ENCODE data around the gene CXCL16.

CXCL16 gene

GRCh38 chr17:4739122-4740024 lies at the start of gene CXCL16, which contains the start of gene ZMYND15:
Gene CXCL16, minus strand, starts transcription at chr17:4739928. Its CDS starts 589 bp downstream, at chr17:4739339.
Gene ZMYND15, plus strand, starts transcription at chr17:4739833. Its CDS starts 716 bp downstream, at chr17:4740549.
- peak; percentile 64 for DNase-seq

GRCh38 chr17:4788807-4789700 lies 49.3 kb upstream of the CXCL16 start, which contains the start of gene GLTPD2:
Gene GLTPD2, plus strand, starts transcription at chr17:4788964. Its CDS starts 48 bp downstream, at chr17:4789012.
- DNase-seq: peak; percentile 30

DNA sequence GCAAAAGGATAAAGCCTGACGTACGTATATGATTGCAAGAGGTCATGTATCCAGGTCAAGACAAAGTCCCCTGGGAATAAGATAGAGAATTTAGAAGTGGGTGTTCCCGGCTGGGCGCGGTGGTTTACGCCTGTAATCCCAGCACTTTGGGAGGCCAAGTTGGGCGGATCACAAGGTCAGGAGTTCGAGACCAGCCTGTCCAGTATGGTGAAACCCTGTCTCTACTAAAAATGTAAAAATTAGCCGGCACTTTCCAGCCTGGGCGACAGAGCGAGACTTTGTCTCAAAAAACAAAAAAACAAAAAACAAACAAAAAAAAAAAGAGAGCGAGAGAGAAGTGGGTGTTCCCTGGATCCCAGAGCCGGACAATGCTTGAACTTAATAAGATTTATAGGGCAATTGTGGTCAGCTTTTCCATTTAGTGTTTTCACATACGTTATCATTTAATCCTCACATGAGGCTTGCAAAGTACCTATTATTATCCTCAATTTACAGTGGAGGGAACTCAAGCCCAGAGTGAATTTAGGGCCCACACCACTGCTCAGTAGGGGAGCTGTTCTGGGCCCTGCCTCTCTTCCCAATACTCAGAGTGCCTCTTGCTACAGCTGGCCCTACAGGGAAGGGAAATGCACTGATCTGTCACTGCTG lies 48.6 kb upstream of the CXCL16 start:
- no peak for DNase-seq

- no peak for DNase-seq
Observed at GRCh38 chr17:4786516-4786915, 46.8 kb upstream of the CXCL16 start.

DNA sequence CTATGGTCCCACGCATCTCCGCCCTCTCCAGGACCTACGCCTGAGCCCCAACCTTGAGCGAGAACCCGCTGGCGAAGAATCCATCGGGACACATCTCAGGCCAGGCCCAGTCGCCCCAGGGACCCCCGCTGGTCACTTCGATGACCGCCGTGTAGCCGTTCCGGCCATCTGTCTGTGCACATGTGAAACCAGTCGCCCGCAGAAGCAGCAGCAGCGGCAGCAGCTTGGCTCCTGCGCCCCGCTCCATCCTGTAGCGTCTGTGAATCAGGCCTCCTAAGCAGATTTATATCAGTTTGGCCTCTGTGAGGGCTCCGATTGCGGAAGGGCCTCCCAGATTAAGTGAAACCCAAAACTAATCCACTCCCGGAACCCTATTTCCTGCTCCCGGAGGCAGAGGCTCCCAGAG lies 46.4 kb upstream of the CXCL16 start, which contains the start of gene VMO1:
Gene VMO1, minus strand, starts transcription at position 259 of the 406 bp plus-strand sequence. Its CDS starts 12 bp downstream, at position 247.
- DNase-seq: no peak

GRCh38 chr17:4785311-4786105 lies 45.8 kb upstream of the CXCL16 start:
- no peak for DNase-seq

DNA sequence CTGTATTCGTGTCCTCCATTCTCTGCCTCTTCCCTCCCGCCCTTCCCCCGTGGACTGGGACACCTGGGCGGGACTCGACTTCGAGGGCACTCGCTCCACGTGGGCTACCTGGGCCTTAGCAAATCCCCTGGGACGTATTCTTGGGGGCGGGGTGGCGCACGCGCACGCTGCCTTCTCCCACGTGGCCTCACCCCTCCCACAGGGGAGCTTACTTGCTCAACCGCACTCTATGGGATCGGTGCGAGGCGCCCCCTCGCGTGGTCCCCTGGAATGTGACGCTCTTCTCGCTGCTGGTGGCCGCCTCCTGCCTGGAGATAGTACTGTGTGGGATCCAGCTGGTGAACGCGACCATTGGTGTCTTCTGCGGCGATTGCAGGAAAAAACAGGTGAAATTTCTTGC lies 42.9 kb upstream of the CXCL16 start:
- DNase-seq: no peak

- no peak for DNase-seq
Observed at GRCh38 chr17:4780325-4780955, 40.7 kb upstream of the CXCL16 start.

DNA sequence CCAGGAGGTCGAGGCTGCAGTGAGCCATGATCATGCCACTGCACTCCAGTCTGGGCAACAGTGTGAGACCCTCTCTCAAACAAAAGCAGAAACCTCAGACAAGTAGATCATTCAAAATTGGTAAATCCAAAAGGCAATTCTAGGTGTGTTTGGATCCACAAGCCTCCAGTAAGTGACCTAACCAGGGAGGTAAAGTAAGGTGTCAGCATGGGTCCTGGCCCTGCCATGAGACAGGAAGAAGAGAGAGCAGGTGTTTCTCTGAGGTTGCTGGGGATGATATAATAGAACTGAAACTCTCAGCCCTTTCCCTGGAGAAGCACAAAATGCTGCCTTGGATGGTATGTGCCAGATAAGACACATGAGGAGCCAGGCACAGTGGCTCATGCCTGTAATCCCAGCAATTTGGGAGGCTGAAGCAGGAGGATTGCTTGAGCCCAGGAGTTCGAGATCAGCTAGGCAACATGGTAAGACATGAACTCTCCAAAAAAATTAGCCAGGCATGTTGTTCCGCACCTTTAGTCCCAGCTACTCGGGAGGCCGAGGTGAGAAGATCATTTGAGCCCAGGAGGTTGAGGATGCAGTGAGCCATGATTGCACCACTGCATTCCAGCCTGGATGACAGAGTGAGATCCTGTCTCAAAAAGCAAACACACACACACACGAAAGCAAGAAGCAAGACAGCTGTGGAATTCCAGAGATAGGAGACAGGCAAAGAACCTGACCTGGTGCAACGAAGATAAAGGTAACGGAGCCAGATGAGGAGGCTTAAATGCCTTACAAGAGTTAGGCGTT lies 38.4 kb upstream of the CXCL16 start:
- no peak for DNase-seq

GRCh38 chr17:4772235-4772613 lies 32.5 kb upstream of the CXCL16 start:
- no peak for DNase-seq

- no peak for DNase-seq
Observed at GRCh38 chr17:4771519-4772234, 31.9 kb upstream of the CXCL16 start, which contains the start of gene TM4SF5. Gene TM4SF5, plus strand, starts transcription at chr17:4771886. Its CDS starts 37 bp downstream, at chr17:4771923.

- DNase-seq: no peak
Observed at GRCh38 chr17:4769628-4770027, 29.9 kb upstream of the CXCL16 start.

GRCh38 chr17:4768298-4768697 lies 28.6 kb upstream of the CXCL16 start:
- no peak for DNase-seq

DNA sequence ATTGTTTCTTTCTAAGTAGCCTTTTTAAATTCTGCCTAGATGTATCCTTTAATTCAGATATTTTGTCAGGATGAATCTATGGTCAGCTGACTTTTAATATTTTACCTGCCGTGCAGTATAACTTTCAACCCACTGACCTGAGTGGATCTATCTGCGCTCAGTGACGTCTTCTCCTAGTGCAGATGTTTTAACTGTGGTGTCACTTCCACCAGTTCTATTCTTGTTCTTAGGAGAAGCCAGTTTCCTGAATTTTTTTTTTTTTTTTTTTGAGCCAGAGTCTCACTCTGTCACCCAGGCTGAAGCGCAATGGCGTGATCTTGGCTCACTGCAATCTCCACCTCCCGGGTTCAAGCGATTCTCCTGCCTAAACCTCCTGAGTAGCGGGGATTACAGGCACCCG lies 27.0 kb upstream of the CXCL16 start:
- no peak for DNase-seq

DNA sequence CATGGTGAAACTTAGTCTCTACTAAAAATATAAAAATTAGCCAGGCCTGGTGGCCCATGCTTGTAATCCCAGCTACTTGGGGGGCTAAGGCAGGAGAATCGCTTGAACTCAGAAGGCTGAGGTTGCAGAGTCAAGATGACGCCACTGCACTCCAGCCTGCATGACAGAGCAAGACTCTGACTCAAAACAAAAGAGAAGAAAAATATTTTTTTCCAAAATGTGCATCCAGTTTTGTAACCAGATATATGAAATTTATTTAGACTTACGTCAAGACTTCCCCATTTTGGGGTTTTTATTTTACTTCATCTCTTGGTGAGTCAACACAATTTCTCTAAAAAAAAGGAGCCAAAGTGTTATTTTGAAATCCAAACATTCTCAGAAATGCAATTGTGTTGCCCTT lies 26.5 kb upstream of the CXCL16 start:
- DNase-seq: no peak

- no peak for DNase-seq
Observed at GRCh38 chr17:4764595-4764994, 24.9 kb upstream of the CXCL16 start.

- no peak for DNase-seq
Observed at GRCh38 chr17:4759776-4760236, 20.1 kb upstream of the CXCL16 start.

DNA sequence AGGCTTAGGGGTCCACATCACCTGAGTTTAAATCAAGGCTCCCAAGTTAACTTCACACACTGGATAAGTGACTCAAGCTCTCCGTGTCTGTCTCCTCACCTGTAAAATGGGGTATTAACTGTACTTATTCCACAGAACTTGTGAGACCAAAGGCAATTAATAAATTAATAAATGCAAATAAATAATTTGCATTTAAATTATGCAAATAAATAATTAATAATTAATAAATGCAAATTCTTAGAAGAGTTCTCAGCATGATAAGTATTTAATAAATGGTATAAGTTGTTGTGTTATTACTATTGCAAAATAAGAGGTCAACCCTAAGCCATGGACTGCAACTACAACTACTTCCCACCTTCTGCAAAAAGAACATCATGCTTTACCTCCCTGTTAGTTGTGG lies 13.7 kb upstream of the CXCL16 start:
- no peak for DNase-seq

DNA sequence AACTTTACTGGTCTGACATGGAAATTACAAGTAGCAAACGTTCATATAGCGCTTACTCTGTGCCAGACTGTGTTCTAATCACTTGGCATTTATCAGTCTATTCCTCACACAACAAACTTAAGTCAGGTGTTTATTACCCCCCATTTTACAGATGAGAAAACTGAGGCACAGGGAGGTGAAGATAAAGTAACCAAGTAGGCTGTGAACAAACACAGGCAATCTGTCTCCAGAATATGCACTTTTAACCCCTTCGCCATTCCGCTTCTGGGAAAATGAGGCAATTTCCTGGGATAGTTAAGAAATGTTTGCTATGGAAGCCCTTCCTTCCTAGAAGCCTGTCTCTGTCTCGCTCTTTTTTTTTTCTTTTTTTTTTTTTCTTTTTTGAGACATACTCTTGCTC lies 12.2 kb upstream of the CXCL16 start:
- DNase-seq: no peak

- DNase-seq: no peak
Observed at GRCh38 chr17:4750606-4751005, 10.9 kb upstream of the CXCL16 start.
